HG02943 (cell line): Measurements from ENCODE around the gene QPCT.
"Not testable (repeated sequence)": the region's sequence is repeated elsewhere in the genome, so short reads cannot be mapped to it uniquely, and the experiment has no call there.

Source experiments
- ATAC-seq: cut with Tn5 transposase; IDR thresholded peaks from one replicate; pipeline ENCODE4 v1.9.1; 2021; ENCODE audit warnings: mild to moderate bottlenecking, low read depth, moderate library complexity; ENCODE audit not compliant: unreplicated experiment

The QPCT gene

DNA sequence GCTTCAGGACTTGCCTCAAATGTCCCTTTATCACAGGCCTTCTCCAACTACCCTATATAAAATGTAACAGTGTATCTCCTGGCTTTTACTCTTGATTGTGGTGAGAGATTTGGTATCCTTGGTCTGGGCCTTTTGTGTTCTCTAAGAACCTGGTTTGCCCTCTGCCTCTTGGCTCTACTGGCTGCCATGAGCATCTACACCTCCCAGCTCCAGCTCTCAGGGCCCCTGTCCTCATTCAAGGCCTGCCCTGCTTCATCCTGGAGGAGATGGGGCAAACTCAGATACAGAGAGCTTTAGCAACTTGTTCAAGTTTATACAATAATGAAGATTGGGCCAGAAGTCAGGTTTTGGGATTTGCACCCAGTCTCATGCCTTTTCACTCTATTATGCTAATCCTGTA is 45.0 kb downstream of the QPCT start:
- no peak for ATAC-seq

DNA sequence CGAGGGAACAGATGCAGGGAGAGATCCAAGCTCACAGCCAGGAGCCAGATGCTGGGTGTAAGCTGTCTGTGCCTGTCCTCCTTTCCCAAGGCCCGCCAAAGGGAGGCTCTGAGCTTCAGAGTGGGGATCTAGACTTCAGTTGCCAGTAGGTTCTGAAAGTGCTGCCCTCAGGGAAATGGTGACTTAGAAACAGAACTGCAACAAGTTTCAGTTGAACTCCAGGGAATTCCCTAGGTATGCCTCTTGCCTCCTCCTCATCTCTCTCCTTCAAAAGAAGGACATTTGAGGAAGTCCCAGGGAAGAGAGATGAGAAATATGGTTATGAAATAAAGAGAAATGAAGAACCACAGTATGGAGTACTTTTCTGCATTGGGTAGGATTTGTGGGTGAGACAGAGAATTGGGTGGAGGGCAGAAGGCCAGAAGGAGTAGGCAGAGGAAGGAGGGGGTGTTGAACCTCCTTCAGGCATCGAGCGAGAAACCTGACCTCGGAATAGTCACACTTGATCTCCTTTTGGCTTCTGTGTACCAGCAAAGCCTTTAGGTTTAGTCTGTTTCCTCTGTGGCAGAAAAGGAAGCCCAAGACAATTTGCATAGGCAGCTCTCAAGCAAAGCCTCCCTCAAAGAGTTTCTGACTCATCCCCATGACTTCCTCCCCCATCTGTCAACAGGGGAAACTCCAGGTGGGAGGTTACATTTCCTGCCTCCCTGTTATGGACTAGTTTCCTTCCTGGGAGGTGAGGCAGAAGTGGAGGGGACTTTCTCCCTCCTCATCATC is 45.7 kb downstream of the QPCT start:
- ATAC-seq = peak; percentile 92

DNA sequence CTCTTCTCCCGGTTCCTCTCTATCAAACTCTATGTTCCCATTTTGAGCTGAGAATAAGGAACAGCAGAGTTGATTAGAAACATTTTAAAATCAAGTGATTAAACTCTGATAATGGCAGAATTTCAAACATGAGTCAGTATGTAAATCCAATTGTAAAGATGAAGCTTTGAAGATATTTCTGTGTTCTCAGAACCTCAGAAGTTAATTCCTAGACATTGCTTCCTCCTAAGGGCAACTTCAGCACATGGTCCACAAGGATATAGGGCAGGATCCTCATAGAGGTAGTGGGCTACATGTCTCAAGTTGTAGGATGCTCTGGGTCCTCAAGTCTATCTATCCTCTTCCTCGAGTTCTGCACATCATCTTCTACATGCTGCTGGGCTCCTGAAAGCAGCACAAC is 46.3 kb downstream of the QPCT start:
- ATAC-seq = peak; percentile 6

DNA sequence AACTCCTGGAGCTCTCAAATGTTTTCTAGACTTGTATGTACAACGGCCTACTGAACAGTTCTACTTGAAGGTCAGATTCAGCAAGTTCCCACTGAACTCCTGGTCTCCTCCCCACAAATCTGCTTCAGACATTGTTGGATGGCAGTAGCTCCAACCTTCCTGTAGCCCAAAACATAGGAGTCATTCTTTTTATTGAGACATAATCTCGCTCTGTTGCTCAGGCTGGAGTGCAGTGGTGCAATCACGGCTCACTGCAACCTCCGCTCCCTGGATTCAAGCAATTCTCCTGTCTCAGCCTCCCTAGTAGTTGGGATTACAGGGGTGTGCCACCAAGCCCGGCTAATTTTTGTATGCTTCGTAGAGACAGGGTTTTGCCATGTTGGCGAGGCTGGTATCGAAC is 47.3 kb downstream of the QPCT start:
- ATAC-seq = no peak

DNA sequence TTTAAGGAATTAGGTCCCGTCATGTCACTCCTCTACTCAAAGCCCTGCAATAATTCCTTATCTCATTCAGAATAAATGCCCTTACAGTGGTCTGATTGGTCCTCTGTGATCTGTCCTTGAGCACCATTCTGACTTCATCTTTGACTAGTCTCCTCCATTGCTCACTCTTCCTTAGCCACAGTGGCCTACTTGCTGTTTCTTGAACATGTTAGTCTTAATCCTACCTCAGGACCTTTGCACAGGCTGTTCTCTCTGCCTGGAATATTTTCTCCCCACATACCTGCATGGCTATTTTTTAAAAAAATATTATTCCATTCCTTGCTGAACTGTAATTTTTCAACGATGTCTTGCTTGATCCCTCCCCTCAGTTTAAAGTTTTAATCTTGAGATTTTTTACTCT is 48.0 kb downstream of the QPCT start:
- ATAC-seq = no peak

DNA sequence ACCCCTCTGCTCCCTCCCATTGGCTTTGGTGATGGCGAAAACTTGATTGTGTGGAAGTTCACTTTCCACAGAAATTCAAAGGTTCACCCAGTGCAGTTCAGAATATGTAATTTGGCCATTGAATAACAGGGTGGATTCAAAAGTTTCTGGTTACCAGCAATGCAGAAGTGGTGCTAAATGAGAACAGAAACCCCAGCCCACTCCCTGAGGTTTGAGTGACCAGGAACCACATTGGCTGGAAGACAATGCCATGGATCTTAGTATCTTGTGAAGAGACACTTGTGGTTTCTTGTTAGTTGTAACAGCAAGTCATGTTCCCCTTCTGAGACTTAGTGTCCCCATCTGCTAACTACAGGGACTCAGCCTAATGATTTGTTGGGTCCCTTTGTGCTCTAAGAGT is 49.8 kb downstream of the QPCT start:
- no peak for ATAC-seq

DNA sequence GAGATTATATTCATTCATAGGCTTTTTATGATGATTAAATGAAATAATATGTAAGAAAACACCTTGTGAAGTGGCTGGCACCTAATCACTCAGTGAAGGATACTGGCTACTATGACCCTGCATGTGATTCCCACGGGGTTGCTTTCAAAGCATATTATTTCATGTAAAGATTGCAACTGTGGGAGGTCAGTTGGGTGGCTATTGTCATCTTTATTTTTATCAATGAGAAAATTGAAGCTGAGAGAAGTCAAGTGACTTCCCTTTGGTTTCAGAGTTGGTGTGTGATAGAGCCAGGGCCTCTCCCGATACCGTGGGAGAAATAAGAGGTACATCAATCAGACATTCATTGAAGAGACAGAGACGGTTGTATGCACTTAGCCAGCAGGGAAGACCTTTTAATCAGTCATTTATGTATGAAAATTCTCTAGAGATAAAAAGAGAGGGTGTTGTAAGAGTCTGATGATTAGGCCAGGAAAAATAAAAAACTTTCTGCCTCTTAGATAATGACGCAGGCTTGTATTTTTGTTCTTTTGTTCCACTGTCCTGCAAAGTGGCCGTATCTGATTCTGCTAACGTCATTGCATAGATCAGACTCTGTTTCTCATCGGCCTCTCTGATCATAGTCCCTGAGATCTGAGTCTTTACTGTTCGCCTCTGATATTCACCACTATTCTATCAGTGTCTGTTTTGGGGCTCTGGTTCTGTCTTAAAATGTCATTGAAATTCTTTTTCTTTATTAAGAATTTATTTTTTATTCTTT is 50.5 kb downstream of the QPCT start:
- no peak for ATAC-seq

DNA sequence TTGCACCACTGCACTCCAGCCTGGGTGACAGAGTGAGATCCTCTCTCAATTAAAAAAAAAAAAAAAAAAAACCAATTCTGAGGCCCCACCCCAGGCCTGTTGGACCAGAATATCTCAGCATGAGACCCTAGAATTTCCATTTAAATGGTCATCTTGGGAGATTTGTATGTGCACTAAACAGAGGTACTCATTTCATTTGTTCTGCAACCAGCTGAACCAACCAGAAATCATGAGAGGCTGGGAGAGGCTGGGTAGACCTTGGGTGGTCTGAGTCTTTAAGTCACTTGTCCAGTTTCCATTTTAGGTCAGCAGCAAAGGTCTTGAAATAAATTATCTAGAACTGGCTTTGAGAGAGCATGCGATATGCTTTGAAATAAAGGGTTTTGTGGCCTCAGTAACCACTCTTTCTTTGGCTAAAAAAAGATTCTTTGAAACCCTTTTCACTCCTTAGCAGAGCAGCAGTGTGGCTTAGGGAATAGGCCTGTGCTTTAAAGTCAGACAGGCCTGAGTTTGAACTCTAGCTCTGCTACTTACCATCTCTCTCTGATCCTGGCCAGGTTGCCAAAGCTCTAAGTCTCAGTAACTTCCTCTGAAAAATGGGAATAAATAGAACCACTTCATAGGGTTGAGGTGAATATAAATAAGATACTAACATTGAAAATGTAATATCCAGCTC is 52.6 kb downstream of the QPCT start:
- no peak for ATAC-seq

DNA sequence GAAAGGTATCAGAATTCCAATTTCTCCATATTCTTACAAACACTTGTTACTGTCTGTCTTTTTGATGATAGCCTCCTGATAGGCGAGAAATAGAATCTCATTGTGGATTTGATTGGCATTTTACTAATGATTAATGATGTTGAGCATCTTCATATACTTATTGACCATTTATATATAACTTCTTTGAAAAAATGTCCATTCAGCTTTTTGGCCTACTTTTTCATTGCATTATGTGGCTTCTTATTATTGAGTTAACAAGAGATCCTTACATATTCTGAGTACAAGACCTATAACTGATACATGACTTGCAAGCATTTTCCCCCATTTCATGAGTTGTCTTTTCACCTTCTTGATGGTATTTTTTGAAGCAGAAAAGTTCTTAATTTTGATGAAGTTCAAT is 54.6 kb downstream of the QPCT start:
- ATAC-seq = no peak

DNA sequence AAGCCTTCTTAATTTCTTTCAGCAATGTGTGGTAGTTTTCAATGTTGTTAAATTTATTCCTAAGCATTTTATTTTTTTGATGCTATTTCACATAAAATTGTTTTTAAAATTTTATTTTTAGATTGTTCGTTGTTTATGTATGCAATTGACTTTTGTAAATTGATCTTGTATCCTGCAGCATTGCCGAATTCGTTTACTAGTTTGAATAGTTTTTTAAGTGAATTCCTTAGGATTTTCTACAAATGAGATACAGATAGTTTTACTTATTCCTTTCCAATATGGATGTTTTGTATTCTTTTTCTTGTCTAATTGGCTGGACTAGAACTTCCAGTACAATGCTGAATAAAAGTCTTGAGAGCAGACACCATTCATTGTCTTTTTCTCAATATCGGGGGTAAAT is 55.6 kb downstream of the QPCT start:
- no peak for ATAC-seq

DNA sequence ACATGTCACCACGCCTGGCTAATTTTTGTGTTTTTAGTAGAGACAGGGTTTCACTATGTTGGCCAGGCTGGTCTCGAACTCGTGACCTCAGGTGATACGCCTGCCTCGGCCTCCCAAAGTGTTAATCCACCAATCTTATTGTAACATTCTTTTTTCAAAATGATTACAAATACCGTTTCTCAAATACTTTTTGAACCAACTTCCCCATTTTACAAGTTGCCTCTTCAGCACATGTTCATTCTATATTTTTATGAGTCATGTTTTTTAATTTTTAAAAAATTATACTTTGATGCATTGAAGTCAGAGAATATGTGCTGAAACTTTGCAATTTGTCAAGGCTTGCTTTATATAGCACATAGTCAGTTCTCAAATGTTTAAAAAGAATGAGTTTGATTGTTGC is 58.2 kb downstream of the QPCT start:
- no peak for ATAC-seq

DNA sequence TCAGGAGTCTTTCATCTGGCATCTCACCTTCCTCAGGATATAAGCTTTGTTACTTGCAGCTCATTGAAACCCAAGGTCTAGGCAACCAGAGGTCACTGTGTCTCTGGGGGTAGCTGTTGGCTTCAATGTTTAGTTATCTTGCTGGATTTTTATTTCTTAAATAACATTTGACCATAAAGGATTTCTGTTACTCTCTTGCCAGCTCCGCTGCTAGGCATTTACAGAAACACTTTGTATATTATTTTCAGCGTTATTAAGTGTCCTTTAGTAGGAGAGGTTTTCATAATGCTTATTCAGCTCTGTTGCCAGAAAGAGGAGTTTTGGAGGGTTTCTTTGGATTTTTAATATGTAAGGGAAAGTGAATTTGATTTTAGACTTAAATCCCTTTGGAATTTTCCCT is 61.4 kb downstream of the QPCT start:
- ATAC-seq = no peak

DNA sequence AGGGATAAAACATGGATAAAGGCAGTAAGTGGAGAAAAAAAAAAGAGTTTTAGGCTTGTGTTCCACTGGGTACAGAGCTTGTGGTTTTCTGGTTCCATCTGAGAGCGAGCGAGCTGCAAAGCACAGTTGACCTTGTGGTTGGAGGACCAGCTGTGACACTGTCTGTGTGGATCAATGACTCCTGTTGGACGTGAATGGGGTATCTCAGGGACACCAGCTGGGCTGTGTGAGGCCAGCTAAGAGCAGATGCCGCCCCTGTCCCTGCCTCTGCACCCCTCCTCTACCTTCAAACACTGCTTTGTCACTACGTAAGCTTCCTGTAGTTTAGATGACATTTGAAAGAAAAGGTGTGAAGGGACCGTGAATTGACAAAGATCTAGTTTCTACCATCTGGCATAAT is 67.8 kb downstream of the QPCT start:
- ATAC-seq = no peak

DNA sequence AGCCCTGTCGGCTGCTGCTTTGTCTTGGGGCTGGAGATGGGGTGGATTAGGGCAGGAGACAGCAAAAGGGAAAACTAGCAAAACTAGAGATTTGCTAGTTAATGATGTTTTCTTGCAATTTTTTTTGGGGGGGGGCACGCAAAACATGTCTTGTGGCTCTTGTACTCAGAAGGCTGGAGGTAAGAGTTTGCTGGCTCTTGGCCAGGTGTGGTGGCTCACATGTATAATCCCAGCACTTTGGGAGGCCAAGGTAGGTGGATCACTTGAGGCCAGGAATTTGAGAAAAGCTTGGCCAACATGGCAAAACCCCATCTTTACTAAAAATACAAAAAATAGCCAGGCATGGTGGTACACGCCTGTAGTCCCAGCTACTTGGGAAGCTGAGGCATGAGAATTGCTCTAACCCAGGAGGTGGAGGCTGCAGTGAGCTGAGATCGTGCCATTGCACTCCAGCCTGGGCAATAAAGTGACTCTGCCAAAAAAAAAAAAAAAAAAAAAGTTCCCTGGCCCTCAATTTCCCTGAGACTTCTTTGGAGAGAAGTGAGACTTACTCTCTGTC is 69.6 kb downstream of the QPCT start:
- ATAC-seq = not testable (repeated sequence)

DNA sequence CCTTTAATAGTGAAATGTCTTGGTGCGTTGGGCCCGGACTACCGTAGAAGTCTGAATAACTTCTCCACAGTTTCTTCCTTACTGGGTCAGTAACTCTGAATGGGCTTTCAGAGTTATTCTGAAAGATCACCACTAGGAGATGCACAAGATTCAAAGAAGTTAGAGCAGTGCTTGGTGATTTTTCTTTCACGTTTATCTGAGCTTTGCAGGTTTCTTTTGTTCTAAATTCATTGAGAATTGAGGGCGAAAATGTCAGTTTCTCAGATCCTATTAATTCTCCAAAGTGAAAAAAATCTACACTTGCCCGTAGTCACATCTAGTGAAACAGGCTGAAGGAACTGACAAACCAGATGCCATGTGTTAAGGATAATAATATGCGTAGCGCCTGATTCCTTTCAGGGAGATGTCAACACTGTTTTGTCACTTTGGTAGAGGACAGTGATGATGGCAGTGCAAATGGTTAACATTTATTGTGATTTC is 70.1 kb downstream of the QPCT start:
- ATAC-seq = no peak

DNA sequence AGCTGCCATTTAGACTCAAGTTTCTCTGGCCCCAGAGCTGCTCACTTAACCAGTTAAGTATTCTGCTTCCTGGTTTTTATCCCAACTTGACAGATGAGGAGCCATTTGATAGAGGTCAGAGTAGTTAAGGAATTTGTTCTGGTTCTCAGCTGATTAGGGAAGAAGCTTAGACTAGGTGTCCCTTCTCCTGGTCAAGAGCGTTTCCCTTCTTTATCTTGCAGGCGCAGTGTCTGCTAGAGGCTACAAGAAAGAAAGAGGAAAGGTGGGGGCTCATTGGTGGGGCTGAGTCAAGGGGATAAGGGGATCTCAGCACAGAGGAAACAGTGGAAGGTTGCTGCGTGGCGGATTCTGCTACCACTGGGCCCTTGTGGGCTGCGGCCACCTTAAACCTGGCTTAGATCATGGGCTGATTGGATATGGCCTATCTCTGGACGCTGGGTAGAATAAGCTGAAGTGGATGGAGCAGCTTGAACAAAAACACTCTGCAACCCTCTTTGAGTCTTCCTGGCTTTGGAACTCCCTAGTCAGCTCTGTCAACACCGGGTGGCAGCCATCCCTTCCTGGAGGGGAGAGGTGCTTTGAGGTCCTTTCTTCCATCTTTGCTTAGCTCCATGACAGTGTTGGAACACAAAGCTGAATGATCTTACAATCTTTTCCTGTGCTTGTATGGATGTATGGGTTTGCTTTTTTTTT is 70.8 kb downstream of the QPCT start:
- no peak for ATAC-seq

DNA sequence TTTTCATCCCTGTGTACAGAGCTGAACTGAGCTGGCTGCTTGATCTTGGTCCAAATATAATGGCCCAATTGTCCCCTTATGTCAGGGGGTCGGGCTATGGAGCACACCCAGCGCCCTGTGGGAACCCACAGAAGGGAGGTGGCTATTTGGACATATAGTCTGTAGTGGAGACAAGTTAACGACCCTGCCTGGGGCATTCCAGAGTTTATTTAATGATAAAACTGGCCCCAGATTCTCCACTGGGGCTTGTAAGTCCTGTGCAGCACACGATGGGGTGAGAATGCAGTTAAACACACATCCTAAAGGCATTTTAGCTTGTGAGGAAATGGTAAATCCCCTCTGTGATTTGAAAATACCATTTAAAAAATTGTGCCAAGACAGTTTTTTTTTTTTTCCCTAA is 72.9 kb downstream of the QPCT start:
- ATAC-seq = no peak

DNA sequence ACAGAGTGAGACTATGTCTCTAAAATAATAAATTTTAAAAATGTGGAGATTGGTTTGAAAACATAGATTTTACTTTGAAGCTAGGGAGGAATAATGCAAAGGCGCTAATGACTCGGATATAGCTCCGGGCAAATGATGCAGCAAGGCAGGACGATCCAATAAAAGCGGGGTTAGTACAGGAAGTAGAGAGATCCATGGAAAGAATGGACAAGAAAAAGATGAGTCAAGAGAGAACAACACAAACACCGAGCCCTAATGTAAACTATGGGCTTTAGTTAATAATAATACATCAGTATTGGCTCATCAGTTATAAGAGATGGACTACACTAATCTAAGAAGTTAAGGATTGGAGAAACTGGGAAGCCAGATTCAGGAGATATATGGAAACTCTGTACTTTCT is 74.5 kb downstream of the QPCT start:
- ATAC-seq = no peak

DNA sequence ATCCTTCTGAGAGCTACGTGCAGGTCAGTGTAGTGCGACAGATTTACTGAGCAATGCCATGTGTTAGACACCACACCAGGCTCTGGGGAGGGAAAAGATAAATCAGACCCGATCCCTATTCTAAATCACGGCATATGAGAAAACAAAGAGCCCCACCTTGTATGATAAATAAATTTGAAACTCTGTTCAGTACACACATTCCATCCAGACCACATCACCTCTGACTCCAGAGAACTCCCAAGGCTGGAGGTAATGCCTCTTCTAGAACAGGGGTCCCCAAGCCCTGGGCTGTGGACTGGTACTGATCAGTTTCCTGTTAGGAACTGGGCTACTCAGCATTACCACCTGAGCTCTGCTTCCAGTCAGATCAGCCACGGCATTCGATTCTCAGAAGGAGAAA is 77.3 kb downstream of the QPCT start:
- no peak for ATAC-seq

DNA sequence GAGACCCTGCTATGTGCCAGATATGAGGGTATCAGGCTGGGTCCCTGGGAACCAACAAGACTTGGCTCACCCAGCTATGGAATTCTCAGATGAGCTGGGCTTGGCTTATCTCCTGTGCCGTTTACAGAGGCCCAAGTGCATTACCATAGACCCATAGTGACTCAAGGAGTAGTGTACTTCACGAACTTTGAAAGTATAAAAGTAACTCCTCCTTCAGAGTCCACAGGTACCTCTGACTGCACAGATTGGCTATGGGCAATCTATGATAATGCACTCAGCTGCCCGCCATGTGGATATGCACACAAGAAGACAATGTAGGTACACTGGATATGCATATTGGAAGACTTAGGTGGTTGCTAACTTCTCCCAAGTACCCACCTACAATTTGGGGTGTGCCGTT is 78.4 kb downstream of the QPCT start:
- no peak for ATAC-seq
